HepG2 (cell line): Measurements from ENCODE around the gene AQP11. TPM values are rescaled to one million over a fixed set of nuclear protein-coding genes. Genes with fewer than 3 reads are reported as not detected.

Experiments
- ATAC-seq: fragments of 200-7000 bp; cut with Tn5 transposase; 3 replicates; pipeline ENCODE4 v1.9.1; 2020; ENCODE audit warnings: mild to moderate bottlenecking, moderate library complexity
- BruUV-seq: library from RNA; stranded (reverse); fragments of 400-500 nt; replicated peaks from 2 replicates; lab custom pipeline; 2021; lab: Mats Ljungman, UMichigan
- CTCF ChIA-PET: fragments of 300-600 bp; formaldehyde crosslinking; extraction: SDS; loops from one replicate; lab custom pipeline; 2021; ENCODE audit warnings: low total read pairs, inconsistent platforms, low intra/inter-chr PET ratio; lab: Yijun Ruan, JAX
- POLR2A ChIA-PET: fragments of 350-600 bp; sonication (Branson Sonifier 250); formaldehyde crosslinking; loops from one replicate; lab custom pipeline; 2020; ENCODE audit warnings: antibody characterized with exemption, inconsistent platforms; lab: Yijun Ruan, JAX
- DNase-seq: peaks from one replicate; pipeline ENCODE4 v3.0.0-alpha.2; 2015; ENCODE audit warnings: low spot score
- FAIRE-seq: peaks from 3 replicates; lab custom pipeline; 2011; peaks lifted over from hg19 to GRCh38; lab: Jason Lieb, UNC
- H2AFZ ChIP-seq: one replicate; pipeline ENCODE4 v1.6.1; 2011; ENCODE audit warnings: low read length, inconsistent platforms
- H3K27ac ChIP-seq: fragments of 300-600 bp; 3 replicates; pipeline ENCODE4 v1.8.0; 2011; ENCODE audit warnings: mixed run types, mild to moderate bottlenecking, mixed read lengths, low read length, inconsistent platforms; ENCODE audit not compliant: insufficient read depth; ENCODE audit errors: extremely low read length
- H3K27me3 ChIP-seq, 2 experiments: fragments of 200-600 bp in 1 of 2; 2 replicates in 1 of 2; 3 replicates in 1 of 2; pipeline versions ENCODE4 v1.6.0 to v1.8.0; 2011; ENCODE audit warnings: low read length in 2 of 2, mild to moderate bottlenecking in 2 of 2, moderate library complexity in 2 of 2, inconsistent platforms in 1 of 2; ENCODE audit not compliant: insufficient read depth in 2 of 2, control insufficient read depth in 1 of 2
- H3K36me3 ChIP-seq, 2 experiments: fragments of 200-600 bp in 1 of 2; replicated peaks in 1 of 2; 2 replicates in 1 of 2; 3 replicates in 1 of 2; pipeline versions ENCODE4 v1.5.1 to v1.8.0; 2011; ENCODE audit warnings: low read length in 2 of 2, inconsistent platforms in 1 of 2; ENCODE audit not compliant: insufficient read depth in 2 of 2, control insufficient read depth in 1 of 2
- H3K4me1 ChIP-seq: 2 replicates; pipeline ENCODE4 v1.5.1; 2012; ENCODE audit warnings: low read length, inconsistent platforms; ENCODE audit not compliant: insufficient read depth
- H3K4me2 ChIP-seq: 2 replicates; pipeline ENCODE4 v1.6.0; 2011; ENCODE audit warnings: low read depth, low read length, inconsistent platforms
- H3K4me3 ChIP-seq, 3 experiments: fragments of 200-600 bp in 1 of 3; sonication (generic), shearing (Covaris generic) in 1 of 3; replicated peaks in 1 of 3; 2 replicates each; pipeline ENCODE4 v1.5.1; 2011 to 2016; ENCODE audit warnings: low read length in 3 of 3, inconsistent platforms in 2 of 3, low read depth in 2 of 3, mild to moderate bottlenecking in 2 of 3, control low read depth in 1 of 3, mixed read lengths in 1 of 3; ENCODE audit not compliant: insufficient read depth in 1 of 3
- H3K79me2 ChIP-seq: one replicate; pipeline ENCODE4 v1.6.1; 2011; ENCODE audit warnings: low read length, inconsistent platforms; ENCODE audit not compliant: insufficient read depth
- H3K9ac ChIP-seq: 2 replicates; pipeline ENCODE4 v1.6.0; 2011; ENCODE audit warnings: mild to moderate bottlenecking, low read depth, low read length, inconsistent platforms; ENCODE audit not compliant: insufficient read depth
- H3K9me3 ChIP-seq: 2 replicates; pipeline ENCODE4 v1.5.1; 2012; ENCODE audit warnings: mild to moderate bottlenecking, low read length
- H4K20me1 ChIP-seq: 2 replicates; pipeline ENCODE4 v1.6.0; 2011; ENCODE audit warnings: inconsistent platforms, mild to moderate bottlenecking, low read length, moderate library complexity; ENCODE audit not compliant: insufficient read depth
- HNRNPL ChIP-seq: fragments of 200-400 bp; formaldehyde crosslinking; IDR thresholded peaks from 2 replicates; pipeline ENCODE4 v1.6.1; 2017; ENCODE audit warnings: mild to moderate bottlenecking, low read depth, low read length
- MAFF ChIP-seq: IDR thresholded peaks from 2 replicates; pipeline ENCODE4 v1.6.1; 2011; ENCODE audit warnings: low read depth, low read length, improper control_type of control experiment
- MAFK ChIP-seq, 2 experiments: IDR thresholded peaks in 1 of 2; conservative IDR thresholded peaks in 1 of 2; 2 replicates each; pipeline ENCODE4 v1.6.1; 2011; ENCODE audit warnings: improper control_type of control experiment in 2 of 2, low read length in 2 of 2
- NFE2 ChIP-seq: sonication (generic); formaldehyde crosslinking; IDR thresholded peaks from 2 replicates; pipeline ENCODE4 v1.4.0; 2020; ENCODE audit warnings: missing genetic modification reagents
- NFE2L2 ChIP-seq: fragments of 150-350 bp; IDR thresholded peaks from 2 replicates; pipeline ENCODE4 v1.6.1; 2014; ENCODE audit warnings: low read length
- ZNF589 ChIP-seq: sonication (generic); formaldehyde crosslinking; conservative IDR thresholded peaks from 2 replicates; pipeline ENCODE4 v1.8.0; 2022; ENCODE audit warnings: mild to moderate bottlenecking, moderate library complexity, missing genetic modification reagents
- WGBS: methylation state at CpG from one replicate; pipeline ENCODE4 v1.1.6; 2017; ENCODE audit warnings: low lambda C conversion rate; 5-methylcytosine and 5-hydroxymethylcytosine counted together
- in situ Hi-C: cut with HindIII; loops from 2 replicates; pipeline ENCODE4 v1.10.0; 2017; ENCODE audit warnings: low pct_unique_long_range_greater_than_20kb; ENCODE audit not compliant: extremely low pct_ligation_motif_present
- intact Hi-C: fragments of 100-400 bp; cut with micrococcal nuclease; formaldehyde crosslinking; loops from one replicate; pipeline ENCODE4 v1.10.0; 2022; ENCODE audit not compliant: unreplicated experiment
- polyA plus RNA-seq, 8 experiments: library from polyadenylated mRNA; depleted of rRNA in 3 of 8; stranded (reverse) in 7 of 8; unstranded in 1 of 8; fragments of >200 nt; fragmentation: Illumina TruSeq in 4 of 8; extraction: Trizol in 4 of 8; gene quantifications; 2 replicates each; pipeline versions ENCODE4 v1.2.1 to v1.2.3, GENCODE V29; 2011 to 2016; ENCODE audit warnings: low read depth in 4 of 8, missing spikeins in 1 of 8, mixed read lengths in 1 of 8; ENCODE audit not compliant: insufficient read depth in 1 of 8
- total RNA-seq, 5 experiments: library from RNA; depleted of rRNA; stranded (reverse); fragments of >200 nt; fragmentation: Illumina TruSeq; extraction: Trizol; gene quantifications; 2 replicates each; pipeline ENCODE4 v1.2.3, GENCODE V29; 2016; ENCODE audit warnings: low read depth in 1 of 5
- TF ChIP-seq, protein P1 (sequence below): IDR thresholded peaks from 2 replicates; pipeline ENCODE4 v1.6.1; 2012; ENCODE audit warnings: low read depth, low read length, improper control_type of control experiment

AQP11 gene
- total and polyA plus RNA-seq, 2 of the 13 experiments (the other 11 are each of a cell fraction or from before 2014, with no cell fraction given) = 10.4 to 15.3 TPM

DNA sequence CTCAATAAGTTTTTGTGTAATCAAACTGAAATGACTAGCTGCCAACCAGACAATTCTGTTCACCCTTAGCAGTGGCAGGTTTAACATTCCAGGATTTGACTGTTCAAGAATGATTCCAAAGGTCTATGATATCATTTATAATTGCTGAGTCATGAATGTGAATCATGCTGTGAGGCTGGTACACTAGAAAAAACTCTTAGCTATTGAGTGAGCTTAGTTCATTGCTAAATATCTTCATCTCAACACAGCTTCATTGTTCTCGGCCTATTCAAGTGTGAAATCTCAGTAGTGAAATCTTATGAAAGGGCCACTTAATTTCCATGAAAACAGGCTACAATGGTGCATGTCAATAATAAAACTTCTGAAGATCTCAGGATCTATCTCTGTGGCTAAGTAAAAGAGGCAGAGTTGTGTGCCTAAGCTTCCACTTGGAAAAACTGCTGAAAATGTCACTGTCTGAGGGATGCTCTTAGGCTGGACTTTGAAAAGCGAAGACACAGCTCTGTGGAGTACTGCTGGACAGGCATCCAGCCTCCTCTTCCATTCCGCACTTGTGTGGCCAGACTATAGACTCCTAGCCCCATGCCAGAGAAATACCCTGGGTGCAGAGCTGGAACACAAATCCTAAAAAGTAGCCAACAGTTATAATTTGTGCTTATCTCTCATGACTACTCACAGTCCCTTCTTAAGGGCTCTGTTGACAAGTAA lies 12.8 kb downstream of the AQP11 start:
- peaks cover 4 to 35% of the 10 kb centered on the region in 2 experiments; a peak in 4 of 5 replicates for H3K36me3 ChIP-seq
- 0 out of 2 replicates have a peak, but pooled peaks have one; percentile 50 for TF ChIP-seq NFE2 (CRISPR knock-in tag)
- peak; percentile 98 to 99 for TF ChIP-seq MAFK (conservative IDR thresholded peaks at IDR 0.05 in 1 of 2, IDR thresholded peaks at IDR 0.05 in 1 of 2; ENCODE audit: low read length in 2 of 2)
- peak; percentile 98 for TF ChIP-seq NFE2L2
- TF ChIP-seq ZNF589 (CRISPR knock-in tag) = no peak
- no peak for TF ChIP-seq HNRNPL
- TF ChIP-seq MAFF = peak; percentile 98
- TF ChIP-seq, protein P1, sequence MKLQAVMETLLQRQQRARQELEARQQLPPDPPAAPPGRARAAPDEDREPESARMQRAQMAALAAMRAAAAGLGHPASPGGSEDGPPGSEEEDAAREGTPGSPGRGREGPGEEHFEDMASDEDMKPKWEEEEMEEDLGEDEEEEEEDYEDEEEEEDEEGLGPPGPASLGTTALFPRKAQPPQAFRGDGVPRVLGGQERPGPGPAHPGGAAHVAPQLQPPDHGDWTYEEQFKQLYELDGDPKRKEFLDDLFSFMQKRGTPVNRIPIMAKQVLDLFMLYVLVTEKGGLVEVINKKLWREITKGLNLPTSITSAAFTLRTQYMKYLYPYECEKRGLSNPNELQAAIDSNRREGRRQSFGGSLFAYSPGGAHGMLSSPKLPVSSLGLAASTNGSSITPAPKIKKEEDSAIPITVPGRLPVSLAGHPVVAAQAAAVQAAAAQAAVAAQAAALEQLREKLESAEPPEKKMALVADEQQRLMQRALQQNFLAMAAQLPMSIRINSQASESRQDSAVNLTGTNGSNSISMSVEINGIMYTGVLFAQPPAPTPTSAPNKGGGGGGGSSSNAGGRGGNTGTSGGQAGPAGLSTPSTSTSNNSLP = peak; percentile 58; the same call in 1 of the 2 replicates
- TF ChIP-seq, all 625 proteins: peak for 5
- ChIA-PET POLR2A (interaction anchor here (1.3 to 3.5 kb wide), 2 partner anchors 12 to 13 kb away, joined by 4 to 16 read pairs; partner anchors contain the start of gene AQP11), CTCF (no interaction called here)
- H4K20me1 ChIP-seq = no peaks in the 10 kb centered on the region
- 100% methylated on average over 3 of the region's 3 CpGs for WGBS
- ATAC-seq (peak; percentile 44), DNase-seq (peak; percentile 72), FAIRE-seq (peak; percentile 39)
- H3K9ac ChIP-seq = no peak overlapping the region
- BruUV-seq = no TSS peak
- H2AFZ ChIP-seq = no peak overlapping the region
- intact Hi-C loops (no loop called here), in situ Hi-C loops (no loop called here)
- no peaks in the 10 kb centered on the region for H3K79me2 ChIP-seq
- no peak overlapping the region for H3K4me2 ChIP-seq
- H3K4me3 ChIP-seq = no peak overlapping the region
- H3K9me3 ChIP-seq = no peaks in the 10 kb centered on the region
- peaks cover 12% of the 10 kb centered on the region for H3K4me1 ChIP-seq
- peak overlapping the region; percentile 4 for H3K27ac ChIP-seq
- H3K27me3 ChIP-seq = no peaks in the 10 kb centered on the region
